GM12872 (cell line): ENCODE measurements around the gene CTNNA2.

Source experiments
- TF ChIP-seq, protein P1 (sequence below): IDR thresholded peaks from 3 replicates; pipeline ENCODE4 v1.5.1; 2011; ENCODE audit warnings: low read depth, mild to moderate bottlenecking, low read length, moderate library complexity; ENCODE audit not compliant: insufficient read depth

CTNNA2 gene

DNA sequence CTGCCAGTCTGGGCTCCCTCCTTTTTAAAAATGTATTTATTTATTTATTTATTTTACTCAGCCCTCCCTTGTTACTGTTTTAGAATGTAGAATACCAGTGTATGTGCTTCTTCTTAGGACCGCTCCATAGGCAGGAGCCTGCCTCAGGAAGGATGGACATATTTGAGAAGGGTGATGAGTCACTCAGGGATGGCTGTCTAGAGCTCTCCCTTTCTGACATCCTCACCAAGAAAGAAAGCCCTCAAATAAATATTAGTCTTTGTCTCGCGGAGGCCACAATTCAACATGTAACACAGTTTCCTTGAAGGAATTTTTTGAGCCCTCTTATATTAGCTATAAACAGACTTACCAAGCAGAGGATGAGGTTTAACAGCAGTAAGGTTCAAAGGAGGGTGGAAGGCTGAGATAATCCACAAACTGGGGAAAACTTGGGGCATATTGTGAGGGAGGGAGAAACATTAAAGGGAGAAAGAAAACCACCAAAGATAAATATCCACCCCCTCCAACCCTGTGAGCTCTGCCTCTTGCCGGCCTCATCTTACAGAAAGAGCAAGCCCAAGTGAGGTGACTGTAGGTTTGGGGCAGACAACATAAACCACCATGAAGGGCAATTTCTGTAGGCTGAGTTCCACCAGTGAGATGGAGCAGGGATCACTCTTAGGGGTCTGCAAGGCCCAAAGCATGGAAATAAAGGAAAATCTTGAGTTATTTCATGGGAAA is 628.3 kb downstream of the CTNNA2 start:
- TF ChIP-seq, protein P1, sequence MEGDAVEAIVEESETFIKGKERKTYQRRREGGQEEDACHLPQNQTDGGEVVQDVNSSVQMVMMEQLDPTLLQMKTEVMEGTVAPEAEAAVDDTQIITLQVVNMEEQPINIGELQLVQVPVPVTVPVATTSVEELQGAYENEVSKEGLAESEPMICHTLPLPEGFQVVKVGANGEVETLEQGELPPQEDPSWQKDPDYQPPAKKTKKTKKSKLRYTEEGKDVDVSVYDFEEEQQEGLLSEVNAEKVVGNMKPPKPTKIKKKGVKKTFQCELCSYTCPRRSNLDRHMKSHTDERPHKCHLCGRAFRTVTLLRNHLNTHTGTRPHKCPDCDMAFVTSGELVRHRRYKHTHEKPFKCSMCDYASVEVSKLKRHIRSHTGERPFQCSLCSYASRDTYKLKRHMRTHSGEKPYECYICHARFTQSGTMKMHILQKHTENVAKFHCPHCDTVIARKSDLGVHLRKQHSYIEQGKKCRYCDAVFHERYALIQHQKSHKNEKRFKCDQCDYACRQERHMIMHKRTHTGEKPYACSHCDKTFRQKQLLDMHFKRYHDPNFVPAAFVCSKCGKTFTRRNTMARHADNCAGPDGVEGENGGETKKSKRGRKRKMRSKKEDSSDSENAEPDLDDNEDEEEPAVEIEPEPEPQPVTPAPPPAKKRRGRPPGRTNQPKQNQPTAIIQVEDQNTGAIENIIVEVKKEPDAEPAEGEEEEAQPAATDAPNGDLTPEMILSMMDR: no peak

DNA sequence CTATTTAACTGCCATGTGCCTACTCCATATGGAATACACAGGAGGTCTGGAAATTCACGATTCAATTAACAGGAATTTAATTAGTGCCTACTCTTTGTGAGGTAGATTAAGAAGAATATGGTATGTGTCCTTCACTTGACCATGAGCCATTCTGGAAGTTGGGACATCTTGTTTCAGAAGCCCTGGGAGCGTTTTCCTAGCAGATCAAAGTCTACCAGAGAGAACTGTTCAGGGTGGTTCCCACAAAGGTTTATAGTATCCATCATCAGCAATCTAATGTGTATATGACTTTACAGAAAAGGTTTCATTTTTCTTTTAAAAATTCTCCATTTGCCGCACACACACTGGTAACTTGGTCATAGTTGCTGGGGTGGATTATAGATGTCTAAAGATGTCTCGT is 632.6 kb downstream of the CTNNA2 start:
- TF ChIP-seq, protein P1: no peak

DNA sequence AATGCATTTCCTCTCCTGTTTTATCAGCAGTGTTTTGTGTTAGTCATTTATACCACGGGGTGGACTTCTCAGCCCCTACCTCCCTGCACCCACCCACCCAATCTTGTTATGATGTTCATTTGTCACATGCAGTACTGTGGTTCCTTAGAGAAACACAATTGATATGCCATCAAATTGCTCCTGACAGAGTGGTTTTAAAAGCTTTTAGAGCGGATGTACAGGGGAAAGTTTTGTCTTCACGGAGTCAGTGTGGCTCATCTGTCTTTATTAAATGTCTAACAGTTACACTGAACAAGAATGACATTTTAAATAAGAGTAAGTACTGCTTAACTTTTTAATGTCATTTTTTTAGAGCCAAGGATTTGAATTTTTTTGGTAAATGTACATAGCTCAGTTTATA is 634.8 kb downstream of the CTNNA2 start:
- TF ChIP-seq, protein P1: no peak

DNA sequence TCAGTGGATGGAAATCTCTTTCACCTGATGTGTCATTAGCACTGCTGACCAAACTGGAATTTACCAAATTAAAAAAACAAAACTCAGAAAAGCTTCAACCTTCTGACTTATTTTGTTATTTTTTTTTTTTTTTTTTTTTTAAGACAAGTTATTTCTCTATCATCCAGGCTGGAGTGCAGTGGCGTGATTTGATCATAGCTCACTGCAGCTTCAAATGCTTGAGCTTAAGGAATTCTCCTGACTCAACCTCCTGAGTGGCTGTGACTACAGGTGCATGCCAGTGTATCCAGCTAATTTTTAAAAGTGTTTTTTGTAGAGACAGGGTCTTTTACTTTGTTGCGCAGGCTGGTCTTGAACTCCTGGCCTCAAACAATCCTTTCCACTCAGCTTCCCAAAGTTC is 636.1 kb downstream of the CTNNA2 start:
- TF ChIP-seq, protein P1: no peak

DNA sequence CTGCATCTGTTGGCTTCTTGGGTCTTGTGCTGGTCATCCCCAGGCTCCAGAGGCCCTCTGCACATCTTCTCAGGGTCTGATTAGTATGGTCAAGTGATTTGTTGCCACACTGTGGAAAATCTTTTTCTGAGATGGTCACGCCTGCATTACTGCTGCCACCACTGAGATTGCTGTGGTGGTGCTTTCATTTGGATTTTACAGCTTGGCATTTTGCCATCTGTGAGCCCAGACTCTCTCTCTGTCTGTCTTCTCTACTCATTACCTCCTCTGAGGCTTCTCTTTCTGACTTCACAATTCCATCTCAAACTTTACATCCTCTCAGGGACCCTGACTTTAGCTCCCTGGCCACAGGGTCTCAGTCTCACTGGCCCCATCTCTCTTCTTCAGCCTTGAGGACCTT is 637.1 kb downstream of the CTNNA2 start:
- TF ChIP-seq, protein P1: no peak

DNA sequence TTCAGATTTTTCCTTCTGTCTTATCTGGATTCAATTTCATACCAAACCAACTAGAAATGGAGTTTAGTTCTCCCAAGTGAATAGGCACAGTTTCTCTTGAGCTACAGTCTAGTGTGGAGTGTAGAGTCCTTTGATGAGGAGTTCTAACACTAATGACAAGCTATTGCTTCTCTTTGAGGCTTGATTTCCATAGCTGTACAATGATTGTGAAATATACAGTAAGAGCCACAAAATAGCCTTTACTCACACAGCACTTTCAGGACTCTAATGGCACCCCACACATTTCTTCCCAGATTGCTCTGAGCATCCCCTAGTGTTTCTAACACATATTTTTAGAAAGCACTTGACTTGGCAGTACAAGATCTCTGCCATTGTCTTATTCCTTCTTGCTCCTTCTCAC is 638.4 kb downstream of the CTNNA2 start:
- TF ChIP-seq, protein P1: no peak

DNA sequence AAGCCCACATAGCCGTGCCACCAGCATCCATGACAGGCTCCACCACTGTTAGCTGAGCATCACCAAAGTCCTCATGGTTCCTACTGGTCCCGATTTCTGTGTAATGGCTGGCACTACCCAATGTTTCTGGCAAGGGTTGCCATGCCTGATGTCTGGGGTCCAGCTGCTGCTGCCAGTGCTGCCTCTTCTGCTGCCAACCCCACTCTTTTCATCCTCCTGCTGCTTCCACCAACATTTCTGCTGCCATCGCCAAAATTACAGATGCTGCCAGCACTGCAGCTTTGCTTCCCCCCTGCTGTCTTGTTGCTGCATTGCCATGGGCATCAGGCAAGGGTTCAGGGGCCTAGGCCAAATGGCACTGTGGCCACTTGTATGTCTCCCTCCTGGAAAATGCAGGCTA is 638.8 kb downstream of the CTNNA2 start:
- TF ChIP-seq, protein P1: no peak
